Measurements from ENCODE around the gene TMEM179. TPM values are rescaled to one million over a fixed set of nuclear protein-coding genes. Genes with fewer than 3 reads are reported as not detected.

The TMEM179 gene
- total and polyA plus RNA-seq, 2 of the 8 experiments (the other 6 are each of a cell fraction or from before 2014, with no cell fraction given) = 2.9 to 4.0 TPM

- no peak overlapping the region for H3K4me3 ChIP-seq (ENCODE audit: extremely low read depth in 1 of 4, insufficient read depth in 2 of 4, low read depth in 3 of 4, low read length in 4 of 4)
- no peak overlapping the region for H2AK5ac ChIP-seq (ENCODE audit: low read depth, low read length)
- no peak for DNase-seq (ENCODE audit: low read depth in 1 of 2, low spot score in 2 of 2)
- ChIA-PET CTCF (ENCODE audit: partially characterized antibody) (interaction anchor here (1.2 kb wide), 1 partner anchor 14 kb away, joined by 3 read pairs; no protein-coding TSS in a partner anchor), POLR2A (ENCODE audit: partially characterized antibody) (interaction anchor here (0.6 kb wide), 1 partner anchor 233 kb away, joined by 3 read pairs; no protein-coding TSS in a partner anchor)
- H3K27me3 ChIP-seq (replicated peaks in 1 of 4; ENCODE audit: control insufficient read depth in 3 of 4, extremely low read depth in 1 of 4, insufficient read depth in 3 of 4, low read length in 3 of 4) = no peaks in the 10 kb centered on the region
- no peak overlapping the region for H4K91ac ChIP-seq (replicated peaks; ENCODE audit: insufficient read length, low read length)
- H2AFZ ChIP-seq (ENCODE audit: low read length) = no peak overlapping the region
- no peak overlapping the region for H3K9ac ChIP-seq (replicated peaks in 1 of 4; ENCODE audit: extremely low read depth in 1 of 4, low read depth in 3 of 4, low read length in 3 of 4)
- H3K4me1 ChIP-seq (replicated peaks in 1 of 4; ENCODE audit: control insufficient read depth in 3 of 4, insufficient read depth in 4 of 4, low read length in 3 of 4) = no peaks in the 10 kb centered on the region
- H3K4me2 ChIP-seq (ENCODE audit: insufficient read depth in 1 of 2, low read depth in 2 of 2, low read length in 2 of 2) = no peak overlapping the region
- no peak overlapping the region for H2BK120ac ChIP-seq (replicated peaks; ENCODE audit: low read depth, low read length)
- H3K36me3 ChIP-seq (ENCODE audit: control insufficient read depth in 2 of 4, insufficient read depth in 4 of 4, low read length in 3 of 4) = no peaks in the 10 kb centered on the region
- peaks cover 0 to 3% of the 10 kb centered on the region in 2 experiments for H4K20me1 ChIP-seq (replicated peaks in 1 of 2; ENCODE audit: control insufficient read depth in 1 of 2, insufficient read depth in 2 of 2, low read length in 2 of 2)
- no peak overlapping the region for H2BK12ac ChIP-seq (ENCODE audit: low read depth, low read length)
- H2BK20ac ChIP-seq (ENCODE audit: low read length) = no peak overlapping the region
- H3K4ac ChIP-seq (replicated peaks; ENCODE audit: insufficient read length, low read depth, low read length) = no peak overlapping the region
- WGBS, 2 experiments (ENCODE audit: extremely low coverage in 1 of 2, insufficient coverage in 1 of 2, insufficient read length in 1 of 2, insufficient replicate concordance in 2 of 2, low coverage in 1 of 2, low lambda C conversion rate in 2 of 2, missing lambda C conversion rate in 1 of 2) = 91% methylated on average over 21 of the region's 24 CpGs; no CpG with 5 or more reads in 1 of the 2 experiments
- no peak overlapping the region for H3K27ac ChIP-seq (ENCODE audit: low read depth, low read length)
- FAIRE-seq = no peak
- peaks cover 3% of the 10 kb centered on the region; the same call in 1 of the 2 replicates for H3K23me2 ChIP-seq (ENCODE audit: low read depth, low read length)
- no peak overlapping the region for H3K18ac ChIP-seq (ENCODE audit: extremely low read depth, low read length)
- H4K8ac ChIP-seq (ENCODE audit: extremely low read depth, insufficient read depth, low read length) = no peak overlapping the region
- no peak overlapping the region for H2BK5ac ChIP-seq (ENCODE audit: low read depth, low read length)
- H3K79me2 ChIP-seq (ENCODE audit: control insufficient read depth in 1 of 2, insufficient read depth in 2 of 2, low read length in 2 of 2) = no peaks in the 10 kb centered on the region
- H3K56ac ChIP-seq (replicated peaks; ENCODE audit: insufficient read length, low read depth, low read length) = no peak overlapping the region
- no peak overlapping the region for H4K5ac ChIP-seq (ENCODE audit: insufficient read length, low read depth, low read length)
- H3K79me1 ChIP-seq (ENCODE audit: low read depth, low read length) = no peaks in the 10 kb centered on the region
- no peak overlapping the region for H3K23ac ChIP-seq (ENCODE audit: insufficient read length)
- H3K9me3 ChIP-seq (ENCODE audit: insufficient read depth in 2 of 2, low read depth in 1 of 2, low read length in 1 of 2) = no peaks in the 10 kb centered on the region
- H3K14ac ChIP-seq (ENCODE audit: insufficient read length) = no peak overlapping the region
- no peak overlapping the region for H2BK15ac ChIP-seq (ENCODE audit: low read length)
- TF ChIP-seq POLR2AphosphoS5 (IDR thresholded peaks at IDR 0.05; ENCODE audit: low read depth, low read length) (no peak), SIN3A (conservative IDR thresholded peaks at IDR 0.05 in 1 of 2, IDR thresholded peaks at IDR 0.05 in 1 of 2; ENCODE audit: low read depth in 1 of 2, low read length in 2 of 2) (no peak), ATF2 (IDR thresholded peaks at IDR 0.05; ENCODE audit: low read length) (no peak), TBP (IDR thresholded peaks at IDR 0.05; ENCODE audit: low read depth, low read length) (no peak), ASH2L (IDR thresholded peaks at IDR 0.05; ENCODE audit: low read length) (no peak), ATF3 (IDR thresholded peaks at IDR 0.05; ENCODE audit: insufficient read depth, low read depth, low read length) (no peak), SP2 (IDR thresholded peaks at IDR 0.05; ENCODE audit: low read length) (no peak)
Measured at GRCh38 chr14:104585966-104586697, 18.4 kb downstream of the TMEM179 start.

All from H1 (cell line).